Esophagus muscularis mucosa (tissue), 4 donors: Measurements from ENCODE around the gene RPP25L. TPM values are rescaled to one million over a fixed set of nuclear protein-coding genes. Genes with fewer than 3 reads are reported as not detected.
"Not testable (repeated sequence)": the region's sequence is repeated elsewhere in the genome, so short reads cannot be mapped to it uniquely, and the experiment has no call there.

ENCODE experiments used
- DNase-seq: peaks from one replicate; pipeline ENCODE4 v3.0.0-alpha.2; 2017; ENCODE audit errors: extremely low spot score
- H3K27ac ChIP-seq, 4 donors: fragments of 200-600 bp; sonication (generic); replicated peaks in 1 of 4; 1 replicate in 3 of 4; 2 replicates in 1 of 4; pipeline ENCODE4 v1.5.1; 2016 to 2019; ENCODE audit warnings: mild to moderate bottlenecking in 1 of 4
- H3K27me3 ChIP-seq, 4 donors: fragments of 200-600 bp; sonication (generic); one replicate each; pipeline versions ENCODE4 v1.5.1 to v1.6.0; 2016 to 2019
- H3K36me3 ChIP-seq, 4 donors: fragments of 200-600 bp; sonication (generic); one replicate each; pipeline ENCODE4 v1.5.1; 2016 to 2019
- H3K4me1 ChIP-seq, 4 donors: fragments of 200-600 bp; sonication (generic); one replicate each; pipeline ENCODE4 v1.5.1; 2016 to 2019
- H3K4me3 ChIP-seq, 4 donors: fragments of 200-600 bp; sonication (generic); 1 replicate in 2 of 4; 2 replicates in 2 of 4; pipeline ENCODE4 v1.5.1; 2016 to 2019; ENCODE audit warnings: mild to moderate bottlenecking in 4 of 4, moderate library complexity in 1 of 4
- H3K9me3 ChIP-seq, 4 donors: fragments of 200-600 bp; sonication (generic); 1 replicate in 3 of 4; 2 replicates in 1 of 4; pipeline ENCODE4 v1.5.1; 2016 to 2019
- EP300 ChIP-seq: sonication (generic); formaldehyde crosslinking; IDR thresholded peaks from one replicate; pipeline ENCODE4 v1.6.1; 2017; ENCODE audit warnings: antibody characterized with exemption
- POLR2A ChIP-seq: fragments of 450-650 bp; IDR thresholded peaks from one replicate; pipeline ENCODE4 v1.6.1; 2017; ENCODE audit warnings: antibody characterized with exemption, moderate library complexity, mild to moderate bottlenecking, low read depth
- POLR2AphosphoS5 ChIP-seq, 2 donors: sonication (generic); formaldehyde crosslinking; IDR thresholded peaks; one replicate each; pipeline ENCODE4 v1.6.1; 2017; ENCODE audit warnings: antibody characterized with exemption in 2 of 2
- WGBS: methylation state at CpG from one replicate; pipeline ENCODE4 v1.1.5; 2018; 5-methylcytosine and 5-hydroxymethylcytosine counted together
- intact Hi-C: fragments of 100-400 bp; cut with DNase I; formaldehyde crosslinking; loops from one replicate; pipeline ENCODE4 v1.15.1; 2023
- total RNA-seq, 4 donors: library from RNA; depleted of rRNA; stranded (reverse); fragments of >200 nt; gene quantifications; one replicate each; pipeline versions ENCODE4 v1.1.0 to v1.2.1, GENCODE V29; 2016
- TF ChIP-seq, protein P1 (sequence below), 3 experiments: fragments of 200-600 bp in 2 of 3; fragments of 450-650 bp in 1 of 3; sonication (generic) in 2 of 3; IDR thresholded peaks; one replicate each; pipeline ENCODE4 v1.5.1; 2017 to 2019; ENCODE audit warnings: antibody characterized with exemption in 3 of 3, mild to moderate bottlenecking in 2 of 3, moderate library complexity in 1 of 3

RPP25L gene
- total RNA-seq, 4 donors from 2014 or later: 11.6 to 26.7 (median 20.2) TPM

DNA sequence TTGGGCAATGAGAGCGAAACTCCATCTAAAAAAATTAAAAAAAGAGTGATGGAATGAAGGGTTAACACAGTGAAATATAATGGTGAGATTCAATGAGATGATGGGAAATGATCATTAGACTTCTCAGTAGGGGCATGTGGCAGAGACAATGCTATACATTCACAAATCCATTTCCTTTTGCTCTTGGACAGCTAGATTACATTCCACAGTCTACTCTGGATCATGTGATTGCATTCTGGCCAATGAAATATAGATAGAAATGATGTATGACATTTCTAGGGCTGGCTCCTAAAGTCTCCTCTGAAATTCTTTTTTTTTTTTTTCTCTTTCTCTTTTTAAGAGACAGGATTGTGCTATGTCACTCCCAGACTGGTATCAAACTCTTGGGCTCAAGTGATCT is 30.8 kb upstream of the RPP25L start:
- H3K4me3 ChIP-seq: no peak overlapping the region
- no peak for TF ChIP-seq POLR2AphosphoS5 (IDR thresholded peaks at IDR 0.05)
- TF ChIP-seq EP300: no peak
- no peak for TF ChIP-seq POLR2A
- TF ChIP-seq, protein P1, sequence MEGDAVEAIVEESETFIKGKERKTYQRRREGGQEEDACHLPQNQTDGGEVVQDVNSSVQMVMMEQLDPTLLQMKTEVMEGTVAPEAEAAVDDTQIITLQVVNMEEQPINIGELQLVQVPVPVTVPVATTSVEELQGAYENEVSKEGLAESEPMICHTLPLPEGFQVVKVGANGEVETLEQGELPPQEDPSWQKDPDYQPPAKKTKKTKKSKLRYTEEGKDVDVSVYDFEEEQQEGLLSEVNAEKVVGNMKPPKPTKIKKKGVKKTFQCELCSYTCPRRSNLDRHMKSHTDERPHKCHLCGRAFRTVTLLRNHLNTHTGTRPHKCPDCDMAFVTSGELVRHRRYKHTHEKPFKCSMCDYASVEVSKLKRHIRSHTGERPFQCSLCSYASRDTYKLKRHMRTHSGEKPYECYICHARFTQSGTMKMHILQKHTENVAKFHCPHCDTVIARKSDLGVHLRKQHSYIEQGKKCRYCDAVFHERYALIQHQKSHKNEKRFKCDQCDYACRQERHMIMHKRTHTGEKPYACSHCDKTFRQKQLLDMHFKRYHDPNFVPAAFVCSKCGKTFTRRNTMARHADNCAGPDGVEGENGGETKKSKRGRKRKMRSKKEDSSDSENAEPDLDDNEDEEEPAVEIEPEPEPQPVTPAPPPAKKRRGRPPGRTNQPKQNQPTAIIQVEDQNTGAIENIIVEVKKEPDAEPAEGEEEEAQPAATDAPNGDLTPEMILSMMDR (IDR thresholded peaks at IDR 0.05): no peak
- intact Hi-C loops: no loop called here
- peaks cover 0 to 3% (median 0%) of the 10 kb centered on the region in 4 donors for H3K9me3 ChIP-seq
- H3K27ac ChIP-seq: no peak overlapping the region
- WGBS: 89% methylated on average over 1 of the region's 1 CpG
- no peaks in the 10 kb centered on the region for H3K36me3 ChIP-seq
- H3K4me1 ChIP-seq: peaks cover 22 to 27% (median 25%) of the 10 kb centered on the region in 4 donors
- no peak for DNase-seq
- H3K27me3 ChIP-seq: peaks cover 0 to 4% (median 0%) of the 10 kb centered on the region in 4 donors

DNA sequence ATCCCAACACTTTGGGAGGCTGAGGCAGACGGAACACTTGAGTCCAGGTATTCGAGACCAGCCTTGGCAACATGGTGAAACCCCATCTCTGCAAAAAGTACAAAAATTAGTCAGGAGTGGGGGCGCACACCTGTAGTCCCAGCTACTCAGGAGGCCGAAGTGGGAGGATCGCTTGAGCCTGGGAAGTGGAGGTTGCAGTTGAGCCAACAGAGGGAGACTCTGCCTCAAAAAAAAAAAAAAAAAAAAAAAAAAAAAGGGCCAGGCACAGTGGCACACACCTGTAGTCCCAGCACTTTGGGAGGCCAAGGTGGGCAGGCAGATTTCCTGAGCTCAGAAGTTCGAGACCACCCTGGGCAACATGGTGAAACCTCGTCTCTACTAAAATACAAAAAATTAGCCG is 27.4 kb upstream of the RPP25L start:
- H3K27me3 ChIP-seq, H3K4me3 ChIP-seq, H3K9me3 ChIP-seq, DNase-seq, intact Hi-C loops, H3K27ac ChIP-seq: not testable (repeated sequence)
- Histone ChIP-seq H3K4me1 (peaks cover 23 to 32% (median 29%) of the 10 kb centered on the region in 4 donors), H3K36me3 (peaks cover 0 to 14% (median 12%) of the 10 kb centered on the region in 4 donors)
- WGBS: 87% methylated on average over 8 of the region's 8 CpGs

DNA sequence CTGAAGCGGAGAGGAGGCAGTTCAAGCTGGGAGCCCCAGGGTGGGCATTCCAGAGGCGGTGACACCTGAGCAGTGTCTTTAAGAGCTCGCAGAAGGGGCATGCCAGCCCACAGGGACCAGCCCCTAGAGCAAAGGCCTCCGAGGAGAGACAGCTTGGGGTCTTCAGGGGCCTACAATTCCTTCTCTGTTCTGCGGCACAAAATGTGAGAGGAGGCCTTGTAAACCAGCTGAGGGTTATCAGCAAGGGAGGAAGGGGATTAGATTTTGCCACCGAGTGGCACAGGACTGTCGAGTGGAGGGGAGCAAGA is 26.2 kb upstream of the RPP25L start:
- peak overlapping the region; percentile 81 to 89 (median 84) for H3K27ac ChIP-seq
- 22% methylated on average over 7 of the region's 7 CpGs for WGBS
- no peak for DNase-seq
- H3K9me3 ChIP-seq: peaks cover 0 to 3% (median 0%) of the 10 kb centered on the region in 4 donors
- peaks cover 0 to 4% (median 0%) of the 10 kb centered on the region in 4 donors for H3K27me3 ChIP-seq
- intact Hi-C loops: no loop called here
- peaks cover 0 to 14% (median 12%) of the 10 kb centered on the region in 4 donors for H3K36me3 ChIP-seq
- peak overlapping the region; percentile 69 to 92 (median 75) for H3K4me3 ChIP-seq
- TF ChIP-seq POLR2AphosphoS5 (IDR thresholded peaks at IDR 0.05) (no peak), EP300 (no peak), POLR2A (no peak)
- TF ChIP-seq, protein P1 (IDR thresholded peaks at IDR 0.05): no peak
- peaks cover 23 to 36% (median 34%) of the 10 kb centered on the region in 4 donors for H3K4me1 ChIP-seq

DNA sequence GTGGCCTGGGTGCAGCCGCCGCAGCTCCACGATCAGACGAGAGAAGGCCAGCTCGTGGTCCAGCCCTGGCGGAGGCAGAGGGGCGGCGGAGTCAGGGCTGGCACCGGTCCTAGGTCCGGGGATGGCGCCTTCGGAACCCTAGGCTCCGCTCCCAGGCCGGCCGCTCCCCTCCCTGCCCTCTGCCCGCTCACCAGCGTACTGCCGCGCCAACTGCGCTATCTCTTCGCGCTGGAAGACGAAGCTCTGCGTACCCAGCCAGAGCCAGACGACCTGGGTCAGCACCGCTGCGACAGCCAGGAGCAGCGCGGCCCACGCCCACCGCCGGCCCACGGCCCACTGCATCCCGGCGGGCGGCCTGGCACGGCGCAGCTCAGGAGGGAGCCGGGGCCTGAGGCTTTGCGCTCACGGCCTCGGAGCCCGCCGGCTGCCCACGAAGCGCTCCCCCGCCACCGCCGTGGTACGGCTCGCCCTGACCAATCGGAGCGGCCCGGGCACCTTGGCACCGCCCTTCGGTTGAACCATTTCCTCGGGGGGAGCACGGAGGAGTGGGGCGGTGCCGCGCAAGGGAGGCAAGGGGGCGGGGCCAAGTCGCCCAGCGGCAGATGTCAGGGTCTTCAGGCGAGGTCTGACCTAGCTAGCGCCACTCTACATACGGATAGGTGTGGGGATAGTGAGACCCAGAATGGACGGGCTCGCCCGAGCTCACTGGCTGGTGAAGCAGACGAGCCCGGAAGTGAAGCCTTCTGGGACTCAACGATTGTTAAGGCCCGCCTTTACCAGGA is 25.6 kb upstream of the RPP25L start, which contains the start of gene SIGMAR1:
Gene SIGMAR1 (minus strand): TSS at position 432 of the 782 bp plus-strand sequence. CDS start 90 bp downstream, at position 342.
- WGBS: 0% methylated on average over 5 of the region's 74 CpGs
- Histone ChIP-seq H3K27me3 (peaks cover 0 to 4% (median 0%) of the 10 kb centered on the region in 4 donors), H3K36me3 (peaks cover 0 to 14% (median 12%) of the 10 kb centered on the region in 4 donors), H3K4me1 (peaks cover 23 to 36% (median 34%) of the 10 kb centered on the region in 4 donors), H3K27ac (peak within 1 kb of the TSS; percentile 81 to 89 (median 84)), H3K9me3 (peaks cover 0 to 3% (median 0%) of the 10 kb centered on the region in 4 donors), H3K4me3 (peak within 1 kb of the TSS; percentile 69 to 92 (median 75))
- intact Hi-C loops: no loop called here
- DNase-seq: peak; percentile 98
- TF ChIP-seq EP300: no peak
- TF ChIP-seq POLR2AphosphoS5 (IDR thresholded peaks at IDR 0.05): peak; percentile 89 to 92
- TF ChIP-seq, protein P1 (IDR thresholded peaks at IDR 0.05): peak in 1 of 3 experiments; percentile 10
- no peak for TF ChIP-seq POLR2A

DNA sequence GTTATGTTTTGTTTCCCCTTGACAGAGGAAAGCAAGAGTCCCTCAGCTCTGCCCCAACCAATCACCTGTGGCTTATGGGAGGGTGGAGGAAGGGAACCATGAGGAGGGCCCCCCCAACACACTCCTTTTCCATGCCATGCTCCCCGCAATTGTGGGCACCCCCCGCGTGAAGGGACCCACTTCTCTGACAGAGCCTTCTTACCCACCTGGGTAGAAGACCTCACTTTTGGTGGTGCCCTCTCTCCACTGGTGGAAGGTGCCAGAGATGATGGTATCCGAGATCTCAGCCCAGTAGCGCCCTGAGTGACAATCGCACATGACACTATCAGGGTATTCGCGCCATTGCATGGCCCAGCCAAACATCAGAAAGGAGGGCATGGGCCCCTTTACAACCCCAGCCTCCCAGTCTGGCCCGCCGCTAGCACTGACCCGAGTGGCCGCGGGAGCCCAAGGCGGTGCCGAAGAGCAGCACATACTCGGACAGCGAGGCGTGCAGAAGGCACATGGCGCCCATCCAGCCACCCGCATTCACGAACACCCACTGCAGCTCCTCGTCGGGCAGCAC is 25.0 kb upstream of the RPP25L start:
- Histone ChIP-seq H3K4me1 (peaks cover 23 to 36% (median 34%) of the 10 kb centered on the region in 4 donors), H3K4me3 (peak overlapping the region; percentile 69 to 92 (median 75)), H3K27ac (peak overlapping the region; percentile 81 to 89 (median 84)), H3K36me3 (peaks cover 0 to 14% (median 12%) of the 10 kb centered on the region in 4 donors), H3K27me3 (peaks cover 0 to 4% (median 0%) of the 10 kb centered on the region in 4 donors), H3K9me3 (peaks cover 0 to 3% (median 0%) of the 10 kb centered on the region in 4 donors)
- 25% methylated on average over 3 of the region's 23 CpGs for WGBS
- TF ChIP-seq, protein P1 (IDR thresholded peaks at IDR 0.05): no peak
- TF ChIP-seq POLR2A: no peak
- TF ChIP-seq POLR2AphosphoS5 (IDR thresholded peaks at IDR 0.05): no peak
- no peak for TF ChIP-seq EP300
- intact Hi-C loops: no loop called here
- no peak for DNase-seq
